HepG2 (cell line): Measurements from ENCODE around the gene GPATCH3. TPM values are rescaled to one million over a fixed set of nuclear protein-coding genes. Genes with fewer than 3 reads are reported as not detected.

Source experiments
- ARNTL ChIP-seq: sonication (generic); formaldehyde crosslinking; IDR thresholded peaks from 2 replicates; pipeline ENCODE4 v1.4.0; 2020; ENCODE audit warnings: mild to moderate bottlenecking, missing genetic modification reagents
- ELF4 ChIP-seq: sonication (generic); formaldehyde crosslinking; IDR thresholded peaks from 2 replicates; pipeline ENCODE4 v1.5.0; 2020; ENCODE audit warnings: missing genetic modification reagents, mild to moderate bottlenecking, moderate library complexity, borderline replicate concordance
- GABPA ChIP-seq, 2 experiments: IDR thresholded peaks; 2 replicates each; pipeline ENCODE4 v1.6.1; 2011 to 2016; ENCODE audit warnings: low read depth in 2 of 2, low read length in 1 of 2, missing biosample characterization in 1 of 2, missing genetic modification characterization in 1 of 2
- HDAC2 ChIP-seq: sonication (generic); formaldehyde crosslinking; IDR thresholded peaks from 2 replicates; pipeline ENCODE4 v1.4.0; 2020; ENCODE audit warnings: missing genetic modification reagents
- HHEX ChIP-seq: IDR thresholded peaks from 2 replicates; pipeline ENCODE4 v1.6.1; 2016; ENCODE audit warnings: control low read depth
- MAFF ChIP-seq: IDR thresholded peaks from 2 replicates; pipeline ENCODE4 v1.6.1; 2011; ENCODE audit warnings: low read depth, low read length, improper control_type of control experiment
- REL ChIP-seq: sonication (generic); formaldehyde crosslinking; conservative IDR thresholded peaks from 2 replicates; pipeline ENCODE4 v1.8.0; 2022; ENCODE audit warnings: mild to moderate bottlenecking, missing genetic modification reagents, moderate library complexity
- RNF2 ChIP-seq: fragments of 450-650 bp; conservative IDR thresholded peaks from 2 replicates; pipeline ENCODE4 v1.6.1; 2016; ENCODE audit warnings: low read depth
- SAP130 ChIP-seq: IDR thresholded peaks from 2 replicates; pipeline ENCODE4 v1.6.1; 2016; ENCODE audit warnings: low read depth
- SP1 ChIP-seq, 2 experiments: fragments of 450-650 bp in 1 of 2; sonication (generic) in 1 of 2; formaldehyde crosslinking in 1 of 2; IDR thresholded peaks; 2 replicates each; pipeline versions ENCODE4 v1.4.0 to v1.6.1; 2016 to 2020; ENCODE audit warnings: missing genetic modification reagents in 1 of 2
- TAF1 ChIP-seq: sonication (generic); formaldehyde crosslinking; IDR thresholded peaks from 2 replicates; pipeline ENCODE4 v1.4.0; 2020; ENCODE audit warnings: missing genetic modification reagents
- ZNF570 ChIP-seq: sonication (generic); formaldehyde crosslinking; IDR thresholded peaks from 2 replicates; pipeline ENCODE4 v1.4.0; 2020; ENCODE audit warnings: mild to moderate bottlenecking, missing genetic modification reagents, borderline replicate concordance
- ZSCAN12 ChIP-seq: sonication (generic); formaldehyde crosslinking; IDR thresholded peaks from 2 replicates; pipeline ENCODE4 v1.9.0; 2021; ENCODE audit warnings: mild to moderate bottlenecking, missing genetic modification reagents
- ZSCAN20 ChIP-seq: sonication (generic); formaldehyde crosslinking; IDR thresholded peaks from 2 replicates; pipeline ENCODE4 v1.4.0; 2020; ENCODE audit warnings: missing genetic modification reagents, mild to moderate bottlenecking, borderline replicate concordance
- polyA plus RNA-seq, 8 experiments: library from polyadenylated mRNA; depleted of rRNA in 3 of 8; stranded (reverse) in 7 of 8; unstranded in 1 of 8; fragments of >200 nt; fragmentation: Illumina TruSeq in 4 of 8; extraction: Trizol in 4 of 8; gene quantifications; 2 replicates each; pipeline versions ENCODE4 v1.2.1 to v1.2.3, GENCODE V29; 2011 to 2016; ENCODE audit warnings: low read depth in 4 of 8, missing spikeins in 1 of 8, mixed read lengths in 1 of 8; ENCODE audit not compliant: insufficient read depth in 1 of 8
- total RNA-seq, 5 experiments: library from RNA; depleted of rRNA; stranded (reverse); fragments of >200 nt; fragmentation: Illumina TruSeq; extraction: Trizol; gene quantifications; 2 replicates each; pipeline ENCODE4 v1.2.3, GENCODE V29; 2016; ENCODE audit warnings: low read depth in 1 of 5
- TF ChIP-seq, protein P1 (sequence below): sonication (generic); formaldehyde crosslinking; IDR thresholded peaks from 2 replicates; pipeline ENCODE4 v1.5.1; 2020; ENCODE audit warnings: missing genetic modification reagents, mild to moderate bottlenecking, borderline replicate concordance
- TF ChIP-seq, protein P2 (sequence below): sonication (generic); formaldehyde crosslinking; IDR thresholded peaks from 2 replicates; pipeline ENCODE4 v1.4.0; 2020; ENCODE audit warnings: mild to moderate bottlenecking, missing genetic modification reagents
- TF ChIP-seq, protein P3 (sequence below): sonication (generic); formaldehyde crosslinking; IDR thresholded peaks from 2 replicates; pipeline ENCODE4 v1.8.1; 2023; ENCODE audit warnings: mild to moderate bottlenecking, inconsistent platforms, moderate library complexity, missing genetic modification reagents, borderline replicate concordance
- TF ChIP-seq, protein P4 (sequence below): IDR thresholded peaks from 2 replicates; pipeline ENCODE4 v1.6.1; 2016; ENCODE audit warnings: control low read depth

Gene GPATCH3
- total and polyA plus RNA-seq, 2 of the 13 experiments (the other 11 are each of a cell fraction or from before 2014, with no cell fraction given), result 8.3 to 11.0 TPM

DNA sequence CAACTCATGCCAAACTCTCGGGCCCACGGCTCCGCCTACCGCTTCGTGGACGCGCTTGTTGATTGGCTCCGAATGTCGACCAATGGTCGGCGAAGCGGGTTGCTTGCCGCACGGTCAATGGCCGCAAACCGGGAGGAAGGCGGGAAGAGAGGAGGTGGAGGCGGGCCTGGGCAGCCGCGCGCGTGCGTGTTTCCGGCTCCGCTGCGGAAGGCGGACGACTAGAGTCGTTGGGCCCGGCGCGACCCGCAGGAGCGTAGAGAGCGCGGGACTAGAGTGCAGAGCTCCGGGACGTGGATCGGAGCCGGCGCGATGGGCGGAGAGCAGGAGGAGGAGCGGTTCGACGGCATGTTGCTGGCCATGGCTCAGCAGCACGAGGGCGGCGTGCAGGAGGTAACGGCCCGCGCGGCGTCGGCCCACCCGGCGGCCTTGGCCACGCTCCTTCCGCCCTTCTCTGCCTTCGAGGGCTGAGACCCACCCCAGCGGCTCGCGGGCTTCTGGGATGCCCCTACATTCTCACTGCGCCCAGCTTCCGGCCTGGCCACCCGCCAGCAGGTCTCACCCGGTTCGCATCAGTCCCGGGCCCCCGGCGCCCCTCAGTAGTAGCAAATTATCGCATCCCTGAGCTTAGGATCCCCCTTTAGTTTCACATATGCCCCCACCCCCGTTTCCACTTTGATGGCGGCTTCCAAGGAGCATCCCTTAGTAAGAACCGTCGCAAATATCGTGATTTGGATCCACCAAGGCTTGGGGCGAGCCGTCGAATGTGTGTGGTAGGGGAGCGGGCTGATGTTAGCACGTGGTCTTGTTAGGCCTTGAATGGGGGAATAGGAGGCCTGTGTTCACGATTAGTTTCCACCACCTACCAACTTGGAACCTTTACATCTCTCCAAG lies 21.5 kb upstream of the GPATCH3 start, which contains the start of gene NUDC (continued):
- TF ChIP-seq ELF4 (no peak), ZSCAN20 (CRISPR knock-in tag) (0 out of 2 replicates have a peak, but pooled peaks have one; percentile 36), HHEX (CRISPR knock-in tag) (no peak), MAFF (no peak), HDAC2 (CRISPR knock-in tag) (peak; percentile 49; the same call in 1 of the 2 replicates), ZSCAN12 (CRISPR knock-in tag) (no peak), ARNTL (CRISPR knock-in tag) (no peak), GABPA (IDR thresholded peaks at IDR 0.05; ENCODE audit: low read depth, low read length) (peak; percentile 93), GABPA (CRISPR knock-in tag; IDR thresholded peaks at IDR 0.05; ENCODE audit: low read depth) (peak; percentile 94), TAF1 (CRISPR knock-in tag) (peak; percentile 95), SP1 (IDR thresholded peaks at IDR 0.05) (no peak), SP1 (CRISPR knock-in tag; IDR thresholded peaks at IDR 0.05) (0 out of 2 replicates have a peak, but pooled peaks have one; percentile 56), REL (CRISPR knock-in tag) (peak; percentile 95), ZNF570 (CRISPR knock-in tag) (no peak), SAP130 (CRISPR knock-in tag) (peak; percentile 90), RNF2 (peak; percentile 94)
- TF ChIP-seq, protein P1, sequence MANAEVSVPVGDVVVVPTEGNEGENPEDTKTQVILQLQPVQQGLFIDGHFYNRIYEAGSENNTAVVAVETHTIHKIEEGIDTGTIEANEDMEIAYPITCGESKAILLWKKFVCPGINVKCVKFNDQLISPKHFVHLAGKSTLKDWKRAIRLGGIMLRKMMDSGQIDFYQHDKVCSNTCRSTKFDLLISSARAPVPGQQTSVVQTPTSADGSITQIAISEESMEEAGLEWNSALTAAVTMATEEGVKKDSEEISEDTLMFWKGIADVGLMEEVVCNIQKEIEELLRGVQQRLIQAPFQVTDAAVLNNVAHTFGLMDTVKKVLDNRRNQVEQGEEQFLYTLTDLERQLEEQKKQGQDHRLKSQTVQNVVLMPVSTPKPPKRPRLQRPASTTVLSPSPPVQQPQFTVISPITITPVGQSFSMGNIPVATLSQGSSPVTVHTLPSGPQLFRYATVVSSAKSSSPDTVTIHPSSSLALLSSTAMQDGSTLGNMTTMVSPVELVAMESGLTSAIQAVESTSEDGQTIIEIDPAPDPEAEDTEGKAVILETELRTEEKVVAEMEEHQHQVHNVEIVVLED, result peak; percentile 93
- TF ChIP-seq, protein P2, sequence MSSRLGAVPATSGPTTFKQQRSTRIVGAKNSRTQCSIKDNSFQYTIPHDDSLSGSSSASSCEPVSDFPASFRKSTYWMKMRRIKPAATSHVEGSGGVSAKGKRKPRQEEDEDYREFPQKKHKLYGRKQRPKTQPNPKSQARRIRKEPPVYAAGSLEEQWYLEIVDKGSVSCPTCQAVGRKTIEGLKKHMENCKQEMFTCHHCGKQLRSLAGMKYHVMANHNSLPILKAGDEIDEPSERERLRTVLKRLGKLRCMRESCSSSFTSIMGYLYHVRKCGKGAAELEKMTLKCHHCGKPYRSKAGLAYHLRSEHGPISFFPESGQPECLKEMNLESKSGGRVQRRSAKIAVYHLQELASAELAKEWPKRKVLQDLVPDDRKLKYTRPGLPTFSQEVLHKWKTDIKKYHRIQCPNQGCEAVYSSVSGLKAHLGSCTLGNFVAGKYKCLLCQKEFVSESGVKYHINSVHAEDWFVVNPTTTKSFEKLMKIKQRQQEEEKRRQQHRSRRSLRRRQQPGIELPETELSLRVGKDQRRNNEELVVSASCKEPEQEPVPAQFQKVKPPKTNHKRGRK (CRISPR knock-in tag), result no peak
- TF ChIP-seq, protein P3, sequence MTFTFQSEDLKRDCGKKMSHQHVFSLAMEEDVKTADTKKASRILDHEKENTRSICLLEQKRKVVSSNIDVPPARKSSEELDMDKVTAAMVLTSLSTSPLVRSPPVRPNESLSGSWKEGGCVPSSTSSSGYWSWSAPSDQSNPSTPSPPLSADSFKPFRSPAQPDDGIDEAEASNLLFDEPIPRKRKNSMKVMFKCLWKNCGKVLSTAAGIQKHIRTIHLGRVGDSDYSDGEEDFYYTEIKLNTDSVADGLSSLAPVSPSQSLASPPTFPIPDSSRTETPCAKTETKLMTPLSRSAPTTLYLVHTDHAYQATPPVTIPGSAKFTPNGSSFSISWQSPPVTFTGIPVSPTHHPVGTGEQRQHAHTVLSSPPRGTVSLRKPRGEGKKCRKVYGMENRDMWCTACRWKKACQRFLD (CRISPR knock-in tag), result peak; percentile 81; the same call in 1 of the 2 replicates
- TF ChIP-seq, protein P4, sequence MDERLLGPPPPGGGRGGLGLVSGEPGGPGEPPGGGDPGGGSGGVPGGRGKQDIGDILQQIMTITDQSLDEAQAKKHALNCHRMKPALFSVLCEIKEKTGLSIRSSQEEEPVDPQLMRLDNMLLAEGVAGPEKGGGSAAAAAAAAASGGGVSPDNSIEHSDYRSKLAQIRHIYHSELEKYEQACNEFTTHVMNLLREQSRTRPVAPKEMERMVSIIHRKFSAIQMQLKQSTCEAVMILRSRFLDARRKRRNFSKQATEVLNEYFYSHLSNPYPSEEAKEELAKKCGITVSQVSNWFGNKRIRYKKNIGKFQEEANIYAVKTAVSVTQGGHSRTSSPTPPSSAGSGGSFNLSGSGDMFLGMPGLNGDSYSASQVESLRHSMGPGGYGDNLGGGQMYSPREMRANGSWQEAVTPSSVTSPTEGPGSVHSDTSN, result peak; percentile 83
